ENCODE measurements around the gene SEPSECS. TPM values are rescaled to one million over a fixed set of nuclear protein-coding genes. Genes with fewer than 3 reads are reported as not detected.

Gene SEPSECS
- total RNA-seq = 5.8 and 8.3 TPM in 2 replicates
- 2.2 and 2.8 TPM in 2 replicates for polyA plus RNA-seq
- 2.6 TPM in 2 replicates for polyA plus RNA-seq (2011; cell fraction: cytosol; rRNA removed)
- 8.1 and 9.8 TPM in 2 replicates for polyA plus RNA-seq (2011; cell fraction: nucleus; rRNA removed)
- polyA plus RNA-seq (2012) = 3.2 and 4.2 TPM in 2 replicates
- polyA minus RNA-seq = 5.4 and 5.6 TPM in 2 replicates
- polyA minus RNA-seq (2011; cell fraction: cytosol; rRNA and poly(A)+ RNA removed) = 6.1 TPM
- 7.6 and 11.2 TPM in 2 replicates for polyA minus RNA-seq (2011; cell fraction: nucleus; rRNA and poly(A)+ RNA removed)
- percentile 63 among the genes with signal in this experiment for Bru-seq, nascent RNA
- percentile 46 among the genes with signal in this experiment for BruChase-seq, experiment 1, labeled RNA remaining after a 6-hour chase
- percentile 60 among the genes with signal in this experiment for BruChase-seq, experiment 2, labeled RNA remaining after a 2-hour chase
- long read RNA-seq, full-length matches to known transcripts = 2 of 7 reads
- long read RNA-seq, partial matches to known transcripts = 2 of 7 reads
- long read RNA-seq, other reads (novel, unspliced or antisense) = 3 of 7 reads

DNA sequence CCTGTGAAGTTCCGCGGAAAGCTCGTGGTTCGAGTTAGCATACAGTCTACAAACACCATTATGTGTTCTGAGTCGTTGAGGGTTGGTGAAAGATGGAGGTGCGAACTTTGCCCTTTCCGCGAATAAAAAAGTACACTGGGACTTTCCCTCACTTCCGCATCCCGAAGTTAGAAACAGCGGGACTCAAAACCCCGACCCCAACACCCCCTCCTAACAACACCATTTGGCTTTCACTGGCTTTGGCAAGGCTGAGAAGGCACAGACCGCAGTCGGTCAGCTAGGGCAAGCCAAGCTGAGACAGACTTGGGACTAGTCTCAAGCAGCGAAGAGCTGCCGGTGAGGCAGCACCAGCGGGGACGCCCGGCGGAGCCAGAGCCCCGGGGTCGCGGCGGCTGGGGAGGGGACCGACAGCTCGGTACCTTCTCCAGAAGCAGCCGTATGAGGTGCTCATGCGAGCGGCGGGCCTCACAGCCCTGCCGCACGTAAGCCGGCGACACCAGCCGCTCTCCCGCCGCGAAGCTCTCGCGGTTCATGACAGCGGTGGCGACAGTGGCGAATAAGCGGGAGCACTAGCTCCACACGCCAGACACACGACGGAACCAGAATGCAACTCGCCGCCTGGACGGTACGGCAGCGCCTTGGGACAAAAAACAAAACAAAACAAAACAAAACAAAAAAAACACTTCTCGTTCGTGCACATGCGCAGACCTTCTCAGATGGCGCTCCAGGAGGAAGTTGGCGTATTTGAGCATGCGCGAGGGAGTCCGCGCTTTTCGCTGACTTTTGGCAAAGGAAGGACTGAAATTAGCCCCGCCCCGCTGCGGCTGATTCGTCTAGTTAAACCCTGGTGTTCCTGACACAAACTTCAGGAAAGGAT is at the start of gene SEPSECS:
TSS of gene SEPSECS (minus strand) at position 613 of the 877 bp plus-strand sequence. CDS start at position 533, 80 bp downstream.
- Histone ChIP-seq H3K36me3 (ENCODE audit: control insufficient read depth in 2 of 2, extremely low read depth in 1 of 2, insufficient read depth in 2 of 2, low read length in 2 of 2) (no peaks in the 10 kb centered on the region), H2AFZ (ENCODE audit: low read depth, low read length) (peak within 1 kb of the TSS; percentile 86), H3K4me3 (replicated peaks in 1 of 3; ENCODE audit: insufficient read depth in 1 of 3, low read depth in 1 of 3, low read length in 3 of 3) (peak within 1 kb of the TSS; percentile 39 to 94 (median 84)), H3K4me2 (ENCODE audit: insufficient read depth, low read length) (peak within 1 kb of the TSS; percentile 97), H4K20me1 (replicated peaks; ENCODE audit: control insufficient read depth, extremely low read depth, insufficient read depth, low read length) (no peaks in the 10 kb centered on the region), H3K9me1 (replicated peaks; ENCODE audit: control insufficient read depth, extremely low read depth, insufficient read depth, low read length) (no peaks in the 10 kb centered on the region), H3K9me3 (replicated peaks; ENCODE audit: control insufficient read depth, insufficient read depth, low read length) (no peaks in the 10 kb centered on the region), H3K27me3 (ENCODE audit: control insufficient read depth in 2 of 2, insufficient read depth in 2 of 2, low read length in 2 of 2) (no peaks in the 10 kb centered on the region), H3K27ac (ENCODE audit: insufficient read depth, low read depth, low read length) (peak within 1 kb of the TSS; percentile 81), H3K9ac (replicated peaks; ENCODE audit: extremely low read depth, insufficient read depth, low read length) (peak within 1 kb of the TSS; percentile 77), H3K4me1 (ENCODE audit: control insufficient read depth, extremely low read depth, insufficient read depth, low read length) (peaks cover 7% of the 10 kb centered on the region), H3K79me2 (ENCODE audit: control insufficient read depth, insufficient read depth, low read length) (no peaks in the 10 kb centered on the region)
- BruUV-seq (replicated peaks) = TSS peak; percentile 67
- ChIA-PET POLR2A (interaction anchor here (0.5 to 1.1 kb wide), 5 partner anchors 14 to 180 kb away, joined by 3 to 4 read pairs (median 3); no protein-coding TSS in a partner anchor), CTCF (interaction anchor here (0.8 to 3.0 kb wide), 5 partner anchors 16 to 207 kb away, joined by 4 to 17 read pairs (median 5); partner anchors contain the start of gene ZCCHC4)
- no peak for TF ChIP-seq JUN (IDR thresholded peaks at IDR 0.05; ENCODE audit: borderline replicate concordance, insufficient read depth, insufficient read length, low read depth)
- peak; percentile 79 for TF ChIP-seq MYC (IDR thresholded peaks at IDR 0.05; ENCODE audit: low read depth, low read length)
- TF ChIP-seq, protein P1, sequence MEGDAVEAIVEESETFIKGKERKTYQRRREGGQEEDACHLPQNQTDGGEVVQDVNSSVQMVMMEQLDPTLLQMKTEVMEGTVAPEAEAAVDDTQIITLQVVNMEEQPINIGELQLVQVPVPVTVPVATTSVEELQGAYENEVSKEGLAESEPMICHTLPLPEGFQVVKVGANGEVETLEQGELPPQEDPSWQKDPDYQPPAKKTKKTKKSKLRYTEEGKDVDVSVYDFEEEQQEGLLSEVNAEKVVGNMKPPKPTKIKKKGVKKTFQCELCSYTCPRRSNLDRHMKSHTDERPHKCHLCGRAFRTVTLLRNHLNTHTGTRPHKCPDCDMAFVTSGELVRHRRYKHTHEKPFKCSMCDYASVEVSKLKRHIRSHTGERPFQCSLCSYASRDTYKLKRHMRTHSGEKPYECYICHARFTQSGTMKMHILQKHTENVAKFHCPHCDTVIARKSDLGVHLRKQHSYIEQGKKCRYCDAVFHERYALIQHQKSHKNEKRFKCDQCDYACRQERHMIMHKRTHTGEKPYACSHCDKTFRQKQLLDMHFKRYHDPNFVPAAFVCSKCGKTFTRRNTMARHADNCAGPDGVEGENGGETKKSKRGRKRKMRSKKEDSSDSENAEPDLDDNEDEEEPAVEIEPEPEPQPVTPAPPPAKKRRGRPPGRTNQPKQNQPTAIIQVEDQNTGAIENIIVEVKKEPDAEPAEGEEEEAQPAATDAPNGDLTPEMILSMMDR (IDR thresholded peaks at IDR 0.05; ENCODE audit: extremely low read depth in 1 of 2, insufficient read depth in 1 of 2, low read depth in 1 of 2, low read length in 2 of 2) = no peak
- no peak for TF ChIP-seq GATA2 (IDR thresholded peaks at IDR 0.05; ENCODE audit: insufficient read depth, insufficient read length, low read depth, low read length)
- TF ChIP-seq, protein P2, sequence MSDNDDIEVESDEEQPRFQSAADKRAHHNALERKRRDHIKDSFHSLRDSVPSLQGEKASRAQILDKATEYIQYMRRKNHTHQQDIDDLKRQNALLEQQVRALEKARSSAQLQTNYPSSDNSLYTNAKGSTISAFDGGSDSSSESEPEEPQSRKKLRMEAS (IDR thresholded peaks at IDR 0.05; ENCODE audit: insufficient read depth, insufficient read length) = peak; percentile 52
- peak; percentile 87 for TF ChIP-seq POLR2A (IDR thresholded peaks at IDR 0.05; ENCODE audit: low read depth, low read length)
- TF ChIP-seq EZH2 (IDR thresholded peaks at IDR 0.05; ENCODE audit: borderline replicate concordance, low read depth, low read length, severe bottlenecking) = no peak
- TF ChIP-seq POLR2AphosphoS5 (IDR thresholded peaks at IDR 0.05; ENCODE audit: insufficient read depth, low read depth, low read length) = peak; percentile 73
- peak; percentile 94 for FAIRE-seq
- intact Hi-C loops (cut with micrococcal nuclease) (loop anchor here (1.0 to 5.0 kb wide), 7 partner anchors 13 to 578 kb away; partner anchors contain the start of genes DHX15, PI4K2B and ZCCHC4), dilution Hi-C loops (cut with MboI; ENCODE audit: extremely low pct_ligation_motif_present, low sequenced_read_pairs) (no loop called here)
- peak; percentile 99 for DNase-seq (ENCODE audit: low read depth, low spot score)
